ENCODE measurements around the gene VPS51.
A peak's percentile ranks its signal among the peaks of the same experiment; 100 is the strongest.

The VPS51 gene

DNA sequence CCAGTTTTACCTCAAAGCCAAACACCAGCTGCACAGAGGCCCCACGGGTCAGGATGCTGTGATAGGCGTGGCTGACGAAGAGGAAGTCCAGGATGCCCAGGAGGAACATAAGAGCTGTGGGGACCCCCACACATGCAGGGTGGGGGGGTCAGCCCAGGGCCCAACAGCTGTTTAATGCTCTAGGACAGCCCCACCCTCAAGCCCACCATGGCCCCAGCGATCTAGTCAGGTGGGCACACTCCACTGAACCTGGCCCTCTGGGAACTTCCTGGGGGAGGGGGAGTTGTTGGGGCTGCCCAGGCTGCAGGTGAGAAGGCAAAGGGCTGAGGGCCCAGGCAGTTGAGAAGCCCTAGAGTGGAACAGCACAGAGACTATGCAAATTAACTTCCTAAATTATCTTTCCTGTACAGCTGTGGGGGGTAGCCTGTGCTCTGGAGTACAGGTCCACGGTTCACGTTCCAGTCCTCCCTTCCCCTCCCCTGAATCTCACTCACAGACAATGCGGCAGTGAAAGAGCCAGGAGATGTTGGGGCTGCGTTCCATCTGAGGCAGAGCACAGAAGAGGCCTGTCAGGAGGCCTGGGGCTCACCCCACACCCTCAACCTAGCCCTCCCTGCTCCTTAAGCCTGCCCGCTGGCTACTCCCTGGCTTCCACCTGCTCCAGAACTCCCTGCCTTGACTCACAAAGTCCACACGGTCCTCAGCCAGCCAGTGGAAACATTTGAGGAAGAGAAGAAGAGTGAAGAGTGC, 36.4 kb downstream of the VPS51 start:
- Histone ChIP-seq H3K4me3 (ENCODE audit: low read length) (no peak overlapping the region), H3K9ac (ENCODE audit: low read length) (no peak overlapping the region), H4K8ac (ENCODE audit: low read depth, low read length) (no peak overlapping the region), H3K27ac (ENCODE audit: low read depth, low read length) (no peak overlapping the region), H3K36me3 (ENCODE audit: control insufficient read depth, insufficient read depth, low read length) (peaks cover 2% of the 10 kb centered on the region), H3K23ac (ENCODE audit: low read length) (no peak overlapping the region), H4K5ac (ENCODE audit: low read length) (no peak overlapping the region), H3K4ac (ENCODE audit: low read depth, low read length) (no peak overlapping the region), H3K4me1 (ENCODE audit: control insufficient read depth, low read depth, low read length) (peaks cover 2% of the 10 kb centered on the region), H2BK15ac (replicated peaks; ENCODE audit: low read depth) (no peak overlapping the region), H2BK5ac (ENCODE audit: low read length) (no peak overlapping the region), H2AK5ac (ENCODE audit: low read length) (no peak overlapping the region), H3K4me2 (ENCODE audit: low read length) (no peak overlapping the region), H3K79me1 (ENCODE audit: low read length) (peaks cover 16% of the 10 kb centered on the region), H3K79me2 (ENCODE audit: control insufficient read depth, insufficient read depth, low read length) (peaks cover 13% of the 10 kb centered on the region), H2BK120ac (ENCODE audit: low read depth, low read length) (no peak overlapping the region), H3K27me3 (ENCODE audit: insufficient read depth, low read length, poor library complexity) (no peaks in the 10 kb centered on the region), H3K56ac (ENCODE audit: low read length) (no peak overlapping the region), H3K18ac (ENCODE audit: low read length) (no peak overlapping the region)
- no CpG with 5 or more reads among the region's 10 CpGs for WGBS (ENCODE audit: extremely low coverage, insufficient coverage, low lambda C conversion rate)
- DNase-seq: no peak

DNA sequence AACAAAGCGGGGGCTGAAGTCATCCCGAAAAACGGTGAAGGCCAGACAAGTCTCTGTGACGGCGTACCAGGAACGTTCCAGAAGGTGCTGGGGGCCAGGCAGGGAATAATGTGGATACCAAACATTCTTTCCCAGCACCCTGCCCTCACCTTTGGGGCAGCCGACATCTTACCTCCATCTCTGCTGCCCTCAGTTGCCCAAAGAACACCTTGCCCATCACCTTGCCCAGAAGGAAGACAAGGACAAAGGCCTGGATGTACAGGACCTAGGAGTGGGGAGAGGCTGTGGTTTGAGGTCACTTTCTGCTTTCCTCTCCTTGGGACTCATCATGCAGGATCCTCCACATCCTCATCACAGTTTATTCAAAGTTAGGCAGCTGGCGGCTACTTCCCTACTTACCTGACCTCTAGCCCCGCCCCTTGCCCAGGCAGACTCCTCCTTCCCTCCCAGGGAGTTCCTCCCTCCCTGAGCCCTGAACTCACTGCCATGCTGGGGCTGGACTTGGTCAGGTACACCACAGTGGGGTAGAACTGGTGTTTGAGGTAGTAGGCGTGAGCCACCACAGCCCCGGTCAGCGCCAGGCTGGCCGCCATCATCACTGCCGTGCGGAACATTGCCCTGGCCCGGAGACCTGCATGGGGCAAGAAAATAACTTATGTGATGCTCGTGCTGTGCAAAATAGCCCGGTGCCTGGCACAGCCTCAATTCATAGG, 37.1 kb downstream of the VPS51 start:
- Histone ChIP-seq H2BK15ac (replicated peaks; ENCODE audit: low read depth) (no peak overlapping the region), H2BK120ac (ENCODE audit: low read depth, low read length) (no peak overlapping the region), H2AK5ac (ENCODE audit: low read length) (peak overlapping the region; percentile 78), H3K23ac (ENCODE audit: low read length) (no peak overlapping the region), H3K18ac (ENCODE audit: low read length) (no peak overlapping the region), H3K36me3 (ENCODE audit: control insufficient read depth, insufficient read depth, low read length) (peaks cover 2% of the 10 kb centered on the region), H3K79me2 (ENCODE audit: control insufficient read depth, insufficient read depth, low read length) (peaks cover 13% of the 10 kb centered on the region), H3K79me1 (ENCODE audit: low read length) (peaks cover 16% of the 10 kb centered on the region), H3K4ac (ENCODE audit: low read depth, low read length) (no peak overlapping the region), H3K4me3 (ENCODE audit: low read length) (peak overlapping the region; percentile 83), H3K56ac (ENCODE audit: low read length) (peak overlapping the region; percentile 91), H3K27ac (ENCODE audit: low read depth, low read length) (no peak overlapping the region), H4K5ac (ENCODE audit: low read length) (no peak overlapping the region), H3K4me1 (ENCODE audit: control insufficient read depth, low read depth, low read length) (peaks cover 2% of the 10 kb centered on the region), H2BK5ac (ENCODE audit: low read length) (no peak overlapping the region), H4K8ac (ENCODE audit: low read depth, low read length) (no peak overlapping the region), H3K4me2 (ENCODE audit: low read length) (peak overlapping the region; percentile 84), H3K9ac (ENCODE audit: low read length) (peak overlapping the region; percentile 87), H3K27me3 (ENCODE audit: insufficient read depth, low read length, poor library complexity) (no peaks in the 10 kb centered on the region)
- WGBS (ENCODE audit: extremely low coverage, insufficient coverage, low lambda C conversion rate): no CpG with 5 or more reads among the region's 18 CpGs
- DNase-seq: peak; percentile 77

DNA sequence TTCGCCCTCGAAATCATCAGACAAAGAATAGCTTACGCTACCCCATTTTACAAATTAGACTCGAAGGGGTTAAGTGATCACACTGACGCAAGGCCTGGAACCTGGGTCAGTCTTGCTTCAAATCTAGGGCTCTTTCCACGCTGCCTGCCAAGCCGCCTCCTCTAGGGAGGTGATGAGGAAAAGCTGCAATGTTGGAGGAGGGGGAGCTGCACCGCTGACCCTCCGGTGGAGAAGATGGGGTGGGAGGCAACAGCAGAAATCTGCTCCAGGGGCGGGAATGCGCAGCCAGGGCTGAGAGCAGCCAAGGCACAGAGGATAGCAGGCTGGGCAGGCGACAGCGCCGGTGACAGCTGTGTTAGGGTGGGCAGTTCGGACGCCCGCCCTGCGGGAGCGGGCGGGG, 37.7 kb downstream of the VPS51 start:
- Histone ChIP-seq H3K4me1 (ENCODE audit: control insufficient read depth, low read depth, low read length) (peaks cover 2% of the 10 kb centered on the region), H2AK5ac (ENCODE audit: low read length) (no peak overlapping the region), H3K56ac (ENCODE audit: low read length) (peak overlapping the region; percentile 91), H3K4me3 (ENCODE audit: low read length) (peak overlapping the region; percentile 83), H3K79me2 (ENCODE audit: control insufficient read depth, insufficient read depth, low read length) (peaks cover 13% of the 10 kb centered on the region), H3K23ac (ENCODE audit: low read length) (peak overlapping the region; percentile 1), H3K4ac (ENCODE audit: low read depth, low read length) (no peak overlapping the region), H3K27ac (ENCODE audit: low read depth, low read length) (no peak overlapping the region), H4K8ac (ENCODE audit: low read depth, low read length) (no peak overlapping the region), H3K4me2 (ENCODE audit: low read length) (peak overlapping the region; percentile 84), H2BK5ac (ENCODE audit: low read length) (no peak overlapping the region), H3K36me3 (ENCODE audit: control insufficient read depth, insufficient read depth, low read length) (peaks cover 2% of the 10 kb centered on the region), H3K27me3 (ENCODE audit: insufficient read depth, low read length, poor library complexity) (no peaks in the 10 kb centered on the region), H3K9ac (ENCODE audit: low read length) (peak overlapping the region; percentile 87), H2BK15ac (replicated peaks; ENCODE audit: low read depth) (no peak overlapping the region), H2BK120ac (ENCODE audit: low read depth, low read length) (no peak overlapping the region), H4K5ac (ENCODE audit: low read length) (no peak overlapping the region), H3K79me1 (ENCODE audit: low read length) (peaks cover 16% of the 10 kb centered on the region), H3K18ac (ENCODE audit: low read length) (no peak overlapping the region)
- WGBS (ENCODE audit: extremely low coverage, insufficient coverage, low lambda C conversion rate): no CpG with 5 or more reads among the region's 20 CpGs
- DNase-seq: no peak

DNA sequence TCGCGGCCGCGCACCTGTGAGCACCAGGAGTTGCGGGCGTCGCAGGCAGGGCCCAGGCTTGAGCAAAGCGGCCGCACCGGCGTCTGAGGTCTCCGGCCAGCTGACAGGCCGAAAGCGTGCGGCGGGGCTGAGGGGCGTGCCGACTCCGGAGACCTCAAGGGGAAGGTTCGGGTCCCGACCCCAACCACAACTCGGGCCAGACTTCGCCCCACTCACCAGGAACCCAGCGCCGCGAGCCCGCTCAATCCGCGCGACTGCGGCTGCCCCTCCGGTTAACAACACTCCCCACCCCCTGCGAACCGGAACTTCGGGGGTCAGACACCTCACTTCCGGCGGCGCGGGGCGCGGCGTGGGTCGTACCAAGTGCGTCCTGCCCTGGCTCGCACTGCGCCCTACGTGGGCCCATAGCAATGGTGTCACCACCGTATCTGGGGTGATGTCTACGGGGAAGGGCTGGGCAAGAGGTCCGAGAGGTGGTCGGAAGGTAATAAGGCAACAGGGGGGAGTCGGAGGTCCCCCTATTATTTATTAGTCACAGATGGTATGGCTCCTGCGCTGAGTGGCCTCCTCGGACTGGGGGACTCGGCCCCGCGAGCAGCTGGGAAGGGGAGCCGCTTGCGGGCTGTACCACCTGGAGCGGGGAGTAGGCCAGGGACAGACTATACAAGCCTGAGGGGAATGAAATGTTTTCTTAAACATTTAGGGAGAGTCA, 38.4 kb downstream of the VPS51 start, which contains the start of gene SYVN1:
SYVN1 (minus strand) TSS at position 280 of the 712 bp plus-strand sequence. CDS start 918 bp downstream, outside the sequence.
- Histone ChIP-seq H3K27ac (ENCODE audit: low read depth, low read length) (peak within 1 kb of the TSS; percentile 10), H2AK5ac (ENCODE audit: low read length) (no peak within 1 kb of the TSS), H3K18ac (ENCODE audit: low read length) (peak within 1 kb of the TSS; percentile 19), H3K4me1 (ENCODE audit: control insufficient read depth, low read depth, low read length) (peaks cover 2% of the 10 kb centered on the region), H3K79me2 (ENCODE audit: control insufficient read depth, insufficient read depth, low read length) (peaks cover 13% of the 10 kb centered on the region), H3K56ac (ENCODE audit: low read length) (peak within 1 kb of the TSS; percentile 91), H2BK120ac (ENCODE audit: low read depth, low read length) (no peak within 1 kb of the TSS), H3K27me3 (ENCODE audit: insufficient read depth, low read length, poor library complexity) (no peaks in the 10 kb centered on the region), H3K4ac (ENCODE audit: low read depth, low read length) (no peak within 1 kb of the TSS), H3K4me3 (ENCODE audit: low read length) (peak within 1 kb of the TSS; percentile 83), H3K79me1 (ENCODE audit: low read length) (peaks cover 16% of the 10 kb centered on the region), H3K4me2 (ENCODE audit: low read length) (peak within 1 kb of the TSS; percentile 84), H4K5ac (ENCODE audit: low read length) (no peak within 1 kb of the TSS), H3K9ac (ENCODE audit: low read length) (peak within 1 kb of the TSS; percentile 87), H2BK15ac (replicated peaks; ENCODE audit: low read depth) (no peak within 1 kb of the TSS), H3K36me3 (ENCODE audit: control insufficient read depth, insufficient read depth, low read length) (peaks cover 2% of the 10 kb centered on the region), H3K23ac (ENCODE audit: low read length) (peak within 1 kb of the TSS; percentile 1), H4K8ac (ENCODE audit: low read depth, low read length) (no peak within 1 kb of the TSS), H2BK5ac (ENCODE audit: low read length) (peak within 1 kb of the TSS; percentile 80)
- DNase-seq: peak; percentile 91
- no CpG with 5 or more reads among the region's 60 CpGs for WGBS (ENCODE audit: extremely low coverage, insufficient coverage, low lambda C conversion rate)

DNA sequence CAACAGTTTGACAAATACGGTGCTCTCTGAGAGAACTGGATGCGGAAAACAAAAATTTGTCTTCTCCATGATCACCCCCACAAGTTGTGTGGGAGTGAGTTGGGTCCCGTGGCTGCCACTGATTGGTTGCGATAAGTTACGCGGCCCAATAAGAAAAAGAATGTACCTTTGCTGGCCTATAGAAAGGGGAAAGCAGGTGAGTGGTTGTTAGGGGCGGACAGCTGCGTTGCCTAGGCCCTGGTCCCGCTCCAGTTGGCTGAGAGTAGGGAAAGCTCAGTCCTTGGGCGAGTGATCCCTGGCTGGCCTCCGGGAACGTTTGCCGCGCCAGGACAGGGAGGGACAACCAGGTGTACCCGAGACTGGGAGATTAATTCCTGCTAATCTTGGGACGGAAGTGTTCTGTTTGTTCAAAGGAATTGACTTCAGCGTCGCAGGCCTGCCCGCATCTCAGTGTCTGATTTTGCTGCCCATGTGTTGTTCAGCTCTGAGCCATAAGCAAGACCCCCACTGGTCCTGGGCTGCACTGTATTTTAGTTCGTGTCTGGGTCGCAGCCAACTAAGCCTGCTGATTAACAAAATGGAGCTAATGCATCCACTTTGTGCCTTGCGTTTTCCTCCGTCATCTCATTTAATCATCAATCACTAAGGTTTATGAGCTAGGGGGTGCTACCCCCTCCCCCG, 39.1 kb downstream of the VPS51 start:
- no CpG with 5 or more reads among the region's 24 CpGs for WGBS (ENCODE audit: extremely low coverage, insufficient coverage, low lambda C conversion rate)
- H3K79me2 ChIP-seq (ENCODE audit: control insufficient read depth, insufficient read depth, low read length): peaks cover 13% of the 10 kb centered on the region
- peak; percentile 99 for DNase-seq

More for the DNA sequence above, 39.1 kb downstream of the VPS51 start:
- Histone ChIP-seq H4K8ac (ENCODE audit: low read depth, low read length) (no peak overlapping the region), H2AK5ac (ENCODE audit: low read length) (no peak overlapping the region), H2BK15ac (replicated peaks; ENCODE audit: low read depth) (no peak overlapping the region), H3K4me2 (ENCODE audit: low read length) (peak overlapping the region; percentile 47), H3K79me1 (ENCODE audit: low read length) (peaks cover 16% of the 10 kb centered on the region), H2BK120ac (ENCODE audit: low read depth, low read length) (no peak overlapping the region), H3K18ac (ENCODE audit: low read length) (peak overlapping the region; percentile 19), H3K4me1 (ENCODE audit: control insufficient read depth, low read depth, low read length) (peaks cover 2% of the 10 kb centered on the region), H3K9ac (ENCODE audit: low read length) (peak overlapping the region; percentile 87), H3K4ac (ENCODE audit: low read depth, low read length) (no peak overlapping the region), H3K36me3 (ENCODE audit: control insufficient read depth, insufficient read depth, low read length) (no peaks in the 10 kb centered on the region), H2BK5ac (ENCODE audit: low read length) (peak overlapping the region; percentile 80), H3K27me3 (ENCODE audit: insufficient read depth, low read length, poor library complexity) (no peaks in the 10 kb centered on the region), H3K56ac (ENCODE audit: low read length) (peak overlapping the region; percentile 91), H3K27ac (ENCODE audit: low read depth, low read length) (peak overlapping the region; percentile 10), H3K23ac (ENCODE audit: low read length) (no peak overlapping the region), H4K5ac (ENCODE audit: low read length) (no peak overlapping the region), H3K4me3 (ENCODE audit: low read length) (peak overlapping the region; percentile 59)

Measured in mesendoderm (in vitro differentiated cells).